ENCODE measurements around the gene BLTP2. TPM values are rescaled to one million over a fixed set of nuclear protein-coding genes. Genes with fewer than 3 reads are reported as not detected.

BLTP2 gene
- polyA plus RNA-seq, 3 donors, result 46.8 to 69.2 (median 53.2) TPM

DNA sequence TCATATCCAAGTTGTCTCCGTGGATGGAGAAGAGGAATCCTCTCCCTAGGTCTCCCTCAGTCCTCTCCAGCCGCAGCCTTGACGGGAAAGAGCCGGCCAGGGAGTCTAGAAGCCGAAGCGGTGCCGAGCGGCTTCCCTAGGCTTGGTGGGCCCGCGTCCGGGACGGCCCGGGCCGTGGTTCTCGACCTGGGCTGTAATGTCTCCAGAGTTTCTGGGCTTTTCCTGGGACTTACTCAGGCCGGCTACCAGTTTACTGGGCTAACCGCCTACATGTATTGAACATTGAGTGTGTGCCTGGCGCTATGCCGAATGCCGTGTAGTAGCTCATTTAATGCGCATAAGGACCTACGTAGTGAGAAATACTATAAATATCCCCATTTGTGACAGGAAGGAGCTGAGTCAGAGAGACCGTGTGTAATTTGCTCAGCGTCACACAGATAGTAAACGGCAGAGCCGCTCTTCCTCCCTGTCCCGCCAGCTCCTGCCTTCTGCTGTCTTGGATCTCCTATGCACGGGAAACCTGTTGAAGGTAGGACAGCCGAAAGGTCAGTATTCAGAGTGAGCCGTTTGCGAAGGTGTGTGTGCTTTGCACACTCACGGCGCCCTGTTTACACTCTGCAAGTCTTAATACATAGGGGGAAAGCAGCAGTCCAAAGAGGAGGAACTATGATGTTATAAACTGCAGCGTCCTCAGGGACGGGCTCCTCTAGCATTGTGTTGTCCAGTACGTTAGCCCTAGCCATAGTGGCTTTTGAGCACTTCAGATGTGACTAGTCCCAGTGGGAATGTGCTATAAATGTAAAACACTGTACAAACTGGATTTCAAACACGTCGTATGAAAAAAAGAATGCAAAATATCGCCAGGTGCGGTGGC is 45.4 kb downstream of the BLTP2 start:
- no peaks in the 10 kb centered on the region for H3K9me3 ChIP-seq (replicated peaks in 1 of 2; ENCODE audit: control insufficient read depth in 1 of 2, insufficient read depth in 1 of 2, low read length in 2 of 2)
- peaks cover 20 to 25% of the 10 kb centered on the region in 2 donors for H3K4me1 ChIP-seq (ENCODE audit: control insufficient read depth in 1 of 2, insufficient read depth in 2 of 2, low read length in 2 of 2)
- 10% methylated on average over 27 of the region's 40 CpGs for WGBS (ENCODE audit: insufficient coverage)
- H4K20me1 ChIP-seq (ENCODE audit: insufficient read depth, low read length), result no peaks in the 10 kb centered on the region
- H3K36me3 ChIP-seq (replicated peaks in 1 of 2; ENCODE audit: control insufficient read depth in 1 of 2, insufficient read depth in 2 of 2, low read length in 2 of 2), result no peaks in the 10 kb centered on the region
- peak overlapping the region; percentile 62 to 82 (median 69) for H3K4me3 ChIP-seq (replicated peaks in 1 of 3; ENCODE audit: low read depth in 2 of 3, low read length in 3 of 3)
- H3K4me2 ChIP-seq (replicated peaks; ENCODE audit: extremely low read depth, low read length, poor library complexity, severe bottlenecking), result peak overlapping the region; percentile 87
- peak overlapping the region; percentile 87 to 100 for H3K27ac ChIP-seq (ENCODE audit: low read depth in 1 of 2, low read length in 2 of 2)
- Mint-ChIP-seq H3K36me3 (peaks cover 4 to 9% of the 10 kb centered on the region in 2 donors), H3K4me3 (peak overlapping the region; percentile 91 to 94), H3K4me1 (peaks cover 26% of the 10 kb centered on the region), H3K27me3 (ENCODE audit: low read depth in 3 of 3) (peaks cover 0 to 3% (median 0%) of the 10 kb centered on the region in 3 donors), H3K27ac (peak overlapping the region; percentile 96 to 99 (median 97)), H3K9me3 (peaks cover 0 to 2% (median 0%) of the 10 kb centered on the region in 7 donors)
- peak overlapping the region; percentile 85 for H2AFZ ChIP-seq (ENCODE audit: insufficient read depth, low read depth, low read length, poor library complexity, severe bottlenecking)
- peak overlapping the region; percentile 99 for H3K9ac ChIP-seq (ENCODE audit: insufficient read depth, low read length, poor library complexity, severe bottlenecking)
- H3K79me2 ChIP-seq (ENCODE audit: insufficient read depth, low read length), result peaks cover 39% of the 10 kb centered on the region
- intact Hi-C loops (cut with micrococcal nuclease), result loop anchor here in 1 of 2 donors (1.0 kb wide), 1 partner anchor 28 kb away; the partner anchor contains the start of gene PIGS
- DNase-seq, result peak; percentile 83 to 93 (median 86)
- TF ChIP-seq, protein P1, sequence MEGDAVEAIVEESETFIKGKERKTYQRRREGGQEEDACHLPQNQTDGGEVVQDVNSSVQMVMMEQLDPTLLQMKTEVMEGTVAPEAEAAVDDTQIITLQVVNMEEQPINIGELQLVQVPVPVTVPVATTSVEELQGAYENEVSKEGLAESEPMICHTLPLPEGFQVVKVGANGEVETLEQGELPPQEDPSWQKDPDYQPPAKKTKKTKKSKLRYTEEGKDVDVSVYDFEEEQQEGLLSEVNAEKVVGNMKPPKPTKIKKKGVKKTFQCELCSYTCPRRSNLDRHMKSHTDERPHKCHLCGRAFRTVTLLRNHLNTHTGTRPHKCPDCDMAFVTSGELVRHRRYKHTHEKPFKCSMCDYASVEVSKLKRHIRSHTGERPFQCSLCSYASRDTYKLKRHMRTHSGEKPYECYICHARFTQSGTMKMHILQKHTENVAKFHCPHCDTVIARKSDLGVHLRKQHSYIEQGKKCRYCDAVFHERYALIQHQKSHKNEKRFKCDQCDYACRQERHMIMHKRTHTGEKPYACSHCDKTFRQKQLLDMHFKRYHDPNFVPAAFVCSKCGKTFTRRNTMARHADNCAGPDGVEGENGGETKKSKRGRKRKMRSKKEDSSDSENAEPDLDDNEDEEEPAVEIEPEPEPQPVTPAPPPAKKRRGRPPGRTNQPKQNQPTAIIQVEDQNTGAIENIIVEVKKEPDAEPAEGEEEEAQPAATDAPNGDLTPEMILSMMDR (IDR thresholded peaks at IDR 0.05), result no peak
- no peaks in the 10 kb centered on the region for H3K27me3 ChIP-seq (ENCODE audit: control insufficient read depth in 2 of 2, insufficient read depth in 2 of 2, low read length in 2 of 2)

DNA sequence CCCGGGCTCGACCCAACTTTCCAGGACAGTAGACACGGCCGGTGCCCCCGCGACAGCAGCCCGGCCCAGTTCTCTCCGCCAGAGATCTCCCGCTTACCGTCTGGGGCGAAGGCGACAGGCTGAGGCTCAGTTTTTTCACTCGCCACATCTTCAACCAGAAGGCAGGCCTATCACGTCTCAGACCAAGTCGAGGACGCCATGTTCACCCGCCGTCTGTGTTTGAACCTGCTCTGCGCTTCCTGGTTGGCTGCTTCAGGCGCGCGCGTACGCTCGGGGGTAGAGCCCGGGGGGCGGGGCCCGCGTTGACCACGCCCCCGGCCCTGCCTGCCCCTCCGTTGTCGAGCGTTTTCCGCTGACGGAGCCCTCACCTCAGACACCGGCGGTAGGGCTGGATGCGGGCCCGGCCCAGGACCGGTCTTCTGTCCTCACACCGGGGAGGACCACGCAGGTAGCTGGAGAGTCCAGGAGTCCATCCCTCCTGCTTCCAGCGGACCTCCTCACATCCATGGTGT is 46.1 kb downstream of the BLTP2 start, which contains the start of gene SPAG5:
TSS of gene SPAG5 (minus strand) at position 227 of the 512 bp plus-strand sequence. CDS start at position 148, 79 bp downstream.
- H3K9me3 Mint-ChIP-seq, result peaks cover 0 to 2% (median 0%) of the 10 kb centered on the region in 7 donors
- no peaks in the 10 kb centered on the region for H4K20me1 ChIP-seq (ENCODE audit: insufficient read depth, low read length)
- peak within 1 kb of the TSS; percentile 96 to 99 (median 97) for H3K27ac Mint-ChIP-seq
- no peaks in the 10 kb centered on the region for H3K9me3 ChIP-seq (replicated peaks in 1 of 2; ENCODE audit: control insufficient read depth in 1 of 2, insufficient read depth in 1 of 2, low read length in 2 of 2)
- peak within 1 kb of the TSS; percentile 62 to 82 (median 69) for H3K4me3 ChIP-seq (replicated peaks in 1 of 3; ENCODE audit: low read depth in 2 of 3, low read length in 3 of 3)
- H3K27ac ChIP-seq (ENCODE audit: low read depth in 1 of 2, low read length in 2 of 2), result peak within 1 kb of the TSS; percentile 87 to 100
- peak within 1 kb of the TSS; percentile 91 to 94 for H3K4me3 Mint-ChIP-seq
- peaks cover 20 to 25% of the 10 kb centered on the region in 2 donors for H3K4me1 ChIP-seq (ENCODE audit: control insufficient read depth in 1 of 2, insufficient read depth in 2 of 2, low read length in 2 of 2)
- TF ChIP-seq, protein P1 (IDR thresholded peaks at IDR 0.05), result no peak
- no peaks in the 10 kb centered on the region for H3K27me3 ChIP-seq (ENCODE audit: control insufficient read depth in 2 of 2, insufficient read depth in 2 of 2, low read length in 2 of 2)
- peak; percentile 92 to 93 (median 93) for DNase-seq
- WGBS (ENCODE audit: insufficient coverage), result under 1% methylated on average over 39 of the region's 44 CpGs
- intact Hi-C loops (cut with micrococcal nuclease), result loop anchor here in 1 of 2 donors (1.0 kb wide), 1 partner anchor 28 kb away; the partner anchor contains the start of gene PIGS
- H3K36me3 Mint-ChIP-seq, result peaks cover 4 to 7% of the 10 kb centered on the region in 2 donors
- peak within 1 kb of the TSS; percentile 85 for H2AFZ ChIP-seq (ENCODE audit: insufficient read depth, low read depth, low read length, poor library complexity, severe bottlenecking)
- peak within 1 kb of the TSS; percentile 87 for H3K4me2 ChIP-seq (replicated peaks; ENCODE audit: extremely low read depth, low read length, poor library complexity, severe bottlenecking)
- peaks cover 26% of the 10 kb centered on the region for H3K4me1 Mint-ChIP-seq
- peak within 1 kb of the TSS; percentile 99 for H3K9ac ChIP-seq (ENCODE audit: insufficient read depth, low read length, poor library complexity, severe bottlenecking)
- H3K79me2 ChIP-seq (ENCODE audit: insufficient read depth, low read length), result peaks cover 44% of the 10 kb centered on the region
- H3K27me3 Mint-ChIP-seq (ENCODE audit: low read depth in 3 of 3), result peaks cover 0 to 3% (median 0%) of the 10 kb centered on the region in 3 donors
- H3K36me3 ChIP-seq (replicated peaks in 1 of 2; ENCODE audit: control insufficient read depth in 1 of 2, insufficient read depth in 2 of 2, low read length in 2 of 2), result no peaks in the 10 kb centered on the region
